OCI-LY1 (cell line): ENCODE results near the gene TRA2B.

ENCODE experiments used
- H2AFZ ChIP-seq: fragments of 200-600 bp; sonication (generic), shearing (Covaris generic); 2 replicates; pipeline ENCODE4 v1.6.0; 2014; ENCODE audit warnings: antibody characterized with exemption, mild to moderate bottlenecking, low read length
- H3F3A ChIP-seq: fragments of 200-600 bp; sonication (generic), shearing (Covaris generic); 2 replicates; pipeline ENCODE4 v1.6.0; 2014; ENCODE audit warnings: mild to moderate bottlenecking, antibody characterized with exemption, low read length, moderate library complexity; ENCODE audit not compliant: insufficient read depth
- H3K27ac ChIP-seq: fragments of 200-600 bp; sonication (generic); 2 replicates; pipeline ENCODE4 v1.5.1; 2014; ENCODE audit warnings: low read length, mixed run types, mild to moderate bottlenecking, low read depth; ENCODE audit not compliant: poor library complexity, severe bottlenecking
- H3K27me3 ChIP-seq: fragments of 200-600 bp; sonication (generic); 2 replicates; pipeline ENCODE4 v1.6.0; 2014; ENCODE audit warnings: antibody characterized with exemption, mild to moderate bottlenecking, low read length, moderate library complexity; ENCODE audit not compliant: insufficient read depth
- H3K36me3 ChIP-seq: fragments of 200-600 bp; sonication (generic); 2 replicates; pipeline ENCODE4 v1.6.1; 2014; ENCODE audit warnings: mild to moderate bottlenecking, antibody characterized with exemption, low read length, moderate library complexity, mixed read lengths; ENCODE audit not compliant: insufficient read depth
- H3K4me1 ChIP-seq: fragments of 200-600 bp; sonication (generic); 2 replicates; pipeline ENCODE4 v1.5.1; 2014; ENCODE audit warnings: mild to moderate bottlenecking, low read length, moderate library complexity; ENCODE audit not compliant: insufficient read depth, severe bottlenecking
- H3K4me2 ChIP-seq: fragments of 200-600 bp; sonication (generic), shearing (Covaris generic); 2 replicates; pipeline ENCODE4 v1.6.1; 2014; ENCODE audit warnings: low read length
- H3K4me3 ChIP-seq: fragments of 200-600 bp; sonication (generic); 2 replicates; pipeline ENCODE4 v1.5.1; 2014; ENCODE audit warnings: low read length, low read depth, mild to moderate bottlenecking, mixed read lengths; ENCODE audit not compliant: poor library complexity, severe bottlenecking
- H3K79me2 ChIP-seq: fragments of 200-600 bp; shearing (Covaris generic); 2 replicates; pipeline ENCODE4 v1.6.1; 2016; ENCODE audit warnings: mixed run types, low read length, mixed read lengths; ENCODE audit not compliant: insufficient read depth
- H3K9ac ChIP-seq: fragments of 200-600 bp; sonication (generic), shearing (Covaris generic); 2 replicates; pipeline ENCODE4 v1.6.1; 2014; ENCODE audit warnings: mild to moderate bottlenecking, low read length, mixed read lengths
- H3K9me2 ChIP-seq: fragments of 200-600 bp; sonication (generic), shearing (Covaris generic); 2 replicates; pipeline ENCODE4 v1.6.1; 2014; ENCODE audit warnings: low read depth, mild to moderate bottlenecking, low read length, mixed read lengths
- H3K9me3 ChIP-seq: fragments of 200-600 bp; shearing (Covaris generic); 2 replicates; pipeline ENCODE4 v1.6.1; 2014; ENCODE audit warnings: low read length, mixed read lengths
- H4K20me1 ChIP-seq: fragments of 200-600 bp; sonication (generic), shearing (Covaris generic); 2 replicates; pipeline ENCODE4 v1.6.0; 2016; ENCODE audit warnings: mild to moderate bottlenecking, low read length; ENCODE audit not compliant: insufficient read depth
- CTCF ChIP-seq: fragments of 200-600 bp; sonication (generic), shearing (Covaris generic); IDR thresholded peaks from 2 replicates; pipeline ENCODE4 v1.5.1; 2017; ENCODE audit warnings: mild to moderate bottlenecking, antibody characterized with exemption, low read length, moderate library complexity, mixed read lengths
- EZH2 ChIP-seq: fragments of 200-600 bp; sonication (generic), shearing (Covaris generic); IDR thresholded peaks from 2 replicates; pipeline ENCODE4 v1.8.0; 2017; ENCODE audit warnings: borderline replicate concordance, mixed run types, mild to moderate bottlenecking, antibody characterized with exemption, low read length, moderate library complexity, mixed read lengths

Gene TRA2B

GRCh38 chr3:185927501-185928200 lies 10.2 kb downstream of the TRA2B start:
- Histone ChIP-seq H3F3A (0 out of 2 replicates have a peak, but pooled peaks cover 22% of the 10 kb centered on the region), H3K36me3 (peaks cover 100% of the 10 kb centered on the region)

GRCh38 chr3:185926445-185926844 lies 11.4 kb downstream of the TRA2B start:
- TF ChIP-seq EZH2 (no peak), CTCF (no peak)
- H2AFZ ChIP-seq = no peak overlapping the region
- peaks cover 28% of the 10 kb centered on the region; the same call in 1 of the 2 replicates for H3F3A ChIP-seq
- H3K27me3 ChIP-seq = no peaks in the 10 kb centered on the region
- H3K9me3 ChIP-seq = no peaks in the 10 kb centered on the region
- H3K9me2 ChIP-seq = no peaks in the 10 kb centered on the region
- no peak overlapping the region for H3K27ac ChIP-seq
- H3K4me1 ChIP-seq = peaks cover 32% of the 10 kb centered on the region
- peaks cover 86% of the 10 kb centered on the region for H3K79me2 ChIP-seq
- H3K4me2 ChIP-seq = no peak overlapping the region
- no peak overlapping the region for H3K4me3 ChIP-seq
- H3K9ac ChIP-seq = no peak overlapping the region
- peaks cover 100% of the 10 kb centered on the region for H3K36me3 ChIP-seq
- H4K20me1 ChIP-seq = peaks cover 74% of the 10 kb centered on the region

More at GRCh38 chr3:185927501-185928200, 10.2 kb downstream of the TRA2B start:
- no peaks in the 10 kb centered on the region for H3K9me2 ChIP-seq
- H2AFZ ChIP-seq = no peak overlapping the region
- H3K27me3 ChIP-seq = no peaks in the 10 kb centered on the region
- peaks cover 76% of the 10 kb centered on the region for H4K20me1 ChIP-seq
- peaks cover 44% of the 10 kb centered on the region for H3K4me1 ChIP-seq
- peak overlapping the region; percentile 98; the same call in 1 of the 2 replicates for H3K4me2 ChIP-seq
- H3K79me2 ChIP-seq = peaks cover 92% of the 10 kb centered on the region
- H3K27ac ChIP-seq = no peak overlapping the region
- H3K4me3 ChIP-seq = no peak overlapping the region
- TF ChIP-seq CTCF = no peak
- H3K9me3 ChIP-seq = no peaks in the 10 kb centered on the region
- no peak overlapping the region for H3K9ac ChIP-seq

GRCh38 chr3:185925353-185925752 lies 12.5 kb downstream of the TRA2B start:
- Histone ChIP-seq H3K9ac (no peak overlapping the region), H4K20me1 (peaks cover 63% of the 10 kb centered on the region), H3K9me2 (no peaks in the 10 kb centered on the region), H3K9me3 (no peaks in the 10 kb centered on the region), H3F3A (peaks cover 32% of the 10 kb centered on the region), H2AFZ (no peak overlapping the region), H3K36me3 (peaks cover 100% of the 10 kb centered on the region), H3K4me2 (no peak overlapping the region), H3K4me3 (no peak overlapping the region), H3K79me2 (peaks cover 75% of the 10 kb centered on the region), H3K27me3 (no peaks in the 10 kb centered on the region), H3K27ac (no peak overlapping the region), H3K4me1 (peaks cover 21% of the 10 kb centered on the region)
- no peak for TF ChIP-seq CTCF
- no peak for TF ChIP-seq EZH2
